NB4 (cell line): ENCODE data around the gene FXR2.
"Not testable (repeated sequence)": the region's sequence is repeated elsewhere in the genome, so short reads cannot be mapped to it uniquely, and the experiment has no call there.

Experiments used
- DNase-seq: peaks from one replicate; pipeline ENCODE4 v3.0.0; 2010; ENCODE audit warnings: low read depth
- H3K4me3 ChIP-seq: one replicate; pipeline ENCODE4 v1.5.1; 2011; ENCODE audit warnings: mild to moderate bottlenecking, low read depth, low read length, moderate library complexity
- MAX ChIP-seq: IDR thresholded peaks from 2 replicates; pipeline ENCODE4 v1.6.1; 2011; ENCODE audit warnings: low read depth, low read length
- MYC ChIP-seq: IDR thresholded peaks from 2 replicates; pipeline ENCODE4 v1.6.1; 2011; ENCODE audit warnings: low read depth, low read length
- POLR2A ChIP-seq: IDR thresholded peaks from 2 replicates; pipeline ENCODE4 v1.6.1; 2011; ENCODE audit warnings: mild to moderate bottlenecking; ENCODE audit not compliant: insufficient read length; ENCODE audit errors: extremely low read depth
- TF ChIP-seq, protein P1 (sequence below): IDR thresholded peaks from one replicate; pipeline ENCODE4 v1.5.1; 2012; ENCODE audit warnings: low read depth, low read length

Gene FXR2

DNA sequence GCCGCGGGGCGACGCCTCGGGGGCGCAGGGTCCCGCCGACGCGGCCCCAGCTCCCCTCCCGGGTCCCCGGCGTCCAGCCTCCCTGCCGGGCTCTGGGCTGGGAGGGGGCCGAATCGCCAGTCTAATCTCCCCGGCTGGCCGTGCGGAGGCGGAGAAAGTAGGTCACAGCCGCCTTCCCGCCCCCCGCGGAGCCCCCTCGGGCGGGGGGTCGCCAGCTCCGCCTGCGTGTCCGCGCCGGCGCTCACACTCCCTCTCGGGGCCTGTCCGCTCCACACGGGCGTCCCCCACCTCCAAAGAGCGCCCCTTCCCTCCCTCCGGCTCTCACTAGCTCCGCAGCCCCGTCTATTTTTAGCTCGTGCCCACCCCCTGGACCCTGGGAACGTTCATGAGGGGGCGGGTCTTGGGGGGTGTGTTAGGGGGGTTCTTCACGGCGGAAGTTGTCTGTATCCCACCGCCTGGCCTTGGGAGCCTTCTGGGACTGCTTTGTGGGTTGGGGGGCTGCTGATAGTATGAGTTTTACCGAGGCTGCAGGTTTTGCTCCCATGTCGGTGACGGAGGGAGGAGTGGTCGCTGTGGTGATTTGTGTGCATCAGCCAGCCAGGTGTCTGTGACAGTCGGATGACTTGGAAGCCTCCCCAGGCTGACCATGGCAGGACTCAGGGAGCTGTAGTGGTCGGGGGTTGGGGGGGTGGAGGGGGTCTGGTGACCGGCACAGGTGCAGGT is 37.1 kb upstream of the FXR2 start:
- no peak overlapping the region for H3K4me3 ChIP-seq
- no peak for TF ChIP-seq MAX
- TF ChIP-seq, protein P1, sequence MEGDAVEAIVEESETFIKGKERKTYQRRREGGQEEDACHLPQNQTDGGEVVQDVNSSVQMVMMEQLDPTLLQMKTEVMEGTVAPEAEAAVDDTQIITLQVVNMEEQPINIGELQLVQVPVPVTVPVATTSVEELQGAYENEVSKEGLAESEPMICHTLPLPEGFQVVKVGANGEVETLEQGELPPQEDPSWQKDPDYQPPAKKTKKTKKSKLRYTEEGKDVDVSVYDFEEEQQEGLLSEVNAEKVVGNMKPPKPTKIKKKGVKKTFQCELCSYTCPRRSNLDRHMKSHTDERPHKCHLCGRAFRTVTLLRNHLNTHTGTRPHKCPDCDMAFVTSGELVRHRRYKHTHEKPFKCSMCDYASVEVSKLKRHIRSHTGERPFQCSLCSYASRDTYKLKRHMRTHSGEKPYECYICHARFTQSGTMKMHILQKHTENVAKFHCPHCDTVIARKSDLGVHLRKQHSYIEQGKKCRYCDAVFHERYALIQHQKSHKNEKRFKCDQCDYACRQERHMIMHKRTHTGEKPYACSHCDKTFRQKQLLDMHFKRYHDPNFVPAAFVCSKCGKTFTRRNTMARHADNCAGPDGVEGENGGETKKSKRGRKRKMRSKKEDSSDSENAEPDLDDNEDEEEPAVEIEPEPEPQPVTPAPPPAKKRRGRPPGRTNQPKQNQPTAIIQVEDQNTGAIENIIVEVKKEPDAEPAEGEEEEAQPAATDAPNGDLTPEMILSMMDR = no peak
- TF ChIP-seq POLR2A = no peak
- no peak for TF ChIP-seq MYC
- no peak for DNase-seq

DNA sequence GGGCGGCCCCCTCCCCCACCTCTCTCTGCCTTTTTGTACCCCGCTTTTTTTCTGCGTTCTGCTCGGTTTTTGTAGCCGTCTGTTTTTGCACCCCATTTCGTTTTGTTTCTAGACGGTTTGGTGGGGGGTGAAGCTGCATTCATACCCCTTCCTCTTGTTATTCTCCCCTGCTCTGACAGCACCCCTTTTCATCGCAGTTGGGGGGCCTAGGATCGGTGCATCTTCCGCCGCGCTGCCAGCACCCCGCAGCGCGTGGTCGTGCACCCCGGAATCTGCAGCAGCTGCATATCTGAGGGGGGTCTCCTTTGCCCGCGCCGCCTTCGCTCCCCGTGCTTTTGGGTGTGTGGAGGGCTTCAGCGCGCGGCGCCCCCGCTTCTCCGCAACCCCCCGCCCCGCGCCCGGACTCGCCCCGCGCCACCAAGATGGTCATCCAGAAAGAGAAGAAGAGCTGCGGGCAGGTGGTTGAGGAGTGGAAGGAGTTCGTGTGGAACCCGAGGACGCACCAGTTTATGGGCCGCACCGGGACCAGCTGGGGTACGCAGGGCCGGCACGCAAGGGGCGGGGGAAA is 36.5 kb upstream of the FXR2 start:
- TF ChIP-seq MAX = no peak
- TF ChIP-seq POLR2A = no peak
- TF ChIP-seq, protein P1 = no peak
- no peak for TF ChIP-seq MYC
- no peak for DNase-seq

DNA sequence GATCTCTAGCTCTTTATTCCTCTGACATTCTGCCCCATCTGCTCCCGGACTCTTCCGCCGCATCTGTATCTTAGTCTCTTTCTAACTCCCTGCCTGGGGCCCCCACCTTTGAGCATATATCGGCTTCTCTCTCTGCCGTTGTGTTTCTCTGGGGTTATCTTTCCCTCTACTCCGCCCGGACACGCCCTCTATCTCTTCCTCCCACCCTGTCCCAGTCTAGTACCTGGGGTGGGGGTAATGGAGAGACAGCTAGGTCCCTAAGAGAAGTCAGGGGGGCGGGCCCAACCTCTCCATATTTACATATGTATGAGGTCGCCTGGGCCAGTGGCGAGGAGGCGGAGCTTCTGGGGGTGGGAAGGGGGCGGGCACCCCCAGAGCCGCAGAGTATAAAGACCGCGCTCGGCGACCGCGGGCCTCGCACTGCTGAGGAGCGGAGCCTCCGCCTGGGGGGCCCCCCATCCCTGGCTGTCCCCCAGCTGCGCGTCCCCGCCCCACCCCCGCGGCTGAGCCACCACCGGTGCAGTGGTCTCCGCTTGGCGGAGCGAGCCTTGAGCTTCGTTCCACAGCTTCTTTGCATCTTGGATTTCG is 35.9 kb upstream of the FXR2 start, which contains the start of gene ATP1B2:
Gene ATP1B2 (plus strand): TSS at position 418 of the 588 bp plus-strand sequence. CDS start 593 bp downstream, outside the sequence.
- DNase-seq = peak; percentile 65
- no peak within 1 kb of the TSS for H3K4me3 ChIP-seq
- no peak for TF ChIP-seq POLR2A

More for the DNA sequence above, 36.5 kb upstream of the FXR2 start:
- no peak overlapping the region for H3K4me3 ChIP-seq

DNA sequence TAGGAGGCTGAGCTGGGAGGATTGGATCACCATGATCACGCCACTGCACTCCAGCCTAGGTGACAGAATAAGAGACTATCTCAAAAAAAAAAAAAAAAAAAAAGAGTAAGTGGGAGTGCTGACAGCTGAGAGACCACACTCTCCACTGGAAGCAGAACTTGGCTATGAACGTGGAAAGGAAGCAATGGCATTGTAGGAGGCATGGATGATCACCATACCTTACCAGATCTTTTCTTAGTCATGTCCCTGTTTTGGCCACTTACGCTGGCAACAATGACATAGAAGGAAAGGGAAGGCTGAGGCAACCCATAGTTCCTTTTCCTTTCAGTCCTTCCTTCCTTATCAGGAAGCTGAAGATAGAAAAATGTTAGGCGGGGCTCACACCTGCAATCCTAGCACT is 32.3 kb upstream of the FXR2 start:
- TF ChIP-seq MAX (no peak), MYC (no peak), POLR2A (no peak)
- TF ChIP-seq, protein P1 = no peak
- no peak overlapping the region for H3K4me3 ChIP-seq
- DNase-seq = no peak

- H3K4me3 ChIP-seq = no peak overlapping the region
- TF ChIP-seq, protein P1 = no peak
- TF ChIP-seq POLR2A (no peak), MAX (no peak), MYC (no peak)
- DNase-seq = no peak
Measured at GRCh38 chr17:7646457-7646856, 31.8 kb upstream of the FXR2 start.

DNA sequence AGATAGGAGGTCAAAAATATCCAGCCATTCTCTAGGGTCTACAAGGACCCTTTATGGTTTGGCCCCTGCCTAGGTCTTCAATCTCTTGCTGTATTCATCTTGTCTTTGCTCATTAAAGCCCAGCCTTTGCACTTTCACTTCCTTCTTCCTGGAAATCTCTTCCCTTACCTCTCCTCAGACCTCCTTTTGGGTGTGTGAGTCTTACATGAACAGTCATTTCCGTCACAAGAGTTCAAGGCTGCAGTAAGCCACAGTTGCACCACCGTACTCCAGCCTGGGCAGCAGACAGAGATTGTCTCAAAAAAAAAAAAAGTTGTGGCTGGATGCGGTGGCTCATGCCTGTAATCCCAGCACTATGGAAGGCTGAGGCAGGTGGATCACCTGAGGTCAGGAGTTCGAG is 30.1 kb upstream of the FXR2 start:
- TF ChIP-seq, protein P1 = no peak
- TF ChIP-seq MYC (no peak), MAX (no peak), POLR2A (no peak)
- no peak overlapping the region for H3K4me3 ChIP-seq
- DNase-seq = peak; percentile 16

- not testable (repeated sequence) for H3K4me3 ChIP-seq, DNase-seq
Measured at GRCh38 chr17:7641635-7642034, 26.9 kb upstream of the FXR2 start.
